Rectal smooth muscle tissue (tissue), 1 donor: ENCODE results near the gene MYCBP2.
"Not testable (repeated sequence)": the region's sequence is repeated elsewhere in the genome, so short reads cannot be mapped to it uniquely, and the experiment has no call there.

Source experiments
- H3K27ac ChIP-seq: one replicate; pipeline ENCODE4 v1.7.0; 2013; ENCODE audit warnings: low read depth, low read length, inconsistent platforms
- H3K27me3 ChIP-seq: one replicate; pipeline ENCODE4 v1.7.0; 2013; ENCODE audit warnings: low read length; ENCODE audit not compliant: control insufficient read depth, insufficient read depth
- H3K36me3 ChIP-seq: one replicate; pipeline ENCODE4 v1.7.0; 2013; ENCODE audit warnings: low read length; ENCODE audit not compliant: control insufficient read depth, insufficient read depth
- H3K4me1 ChIP-seq: one replicate; pipeline ENCODE4 v1.7.0; 2013; ENCODE audit warnings: low read length; ENCODE audit not compliant: control insufficient read depth, insufficient read depth
- H3K4me3 ChIP-seq: one replicate; pipeline ENCODE4 v1.7.0; 2013; ENCODE audit warnings: low read length
- H3K9ac ChIP-seq: one replicate; pipeline ENCODE4 v1.7.0; 2013; ENCODE audit warnings: low read length

MYCBP2 gene

DNA sequence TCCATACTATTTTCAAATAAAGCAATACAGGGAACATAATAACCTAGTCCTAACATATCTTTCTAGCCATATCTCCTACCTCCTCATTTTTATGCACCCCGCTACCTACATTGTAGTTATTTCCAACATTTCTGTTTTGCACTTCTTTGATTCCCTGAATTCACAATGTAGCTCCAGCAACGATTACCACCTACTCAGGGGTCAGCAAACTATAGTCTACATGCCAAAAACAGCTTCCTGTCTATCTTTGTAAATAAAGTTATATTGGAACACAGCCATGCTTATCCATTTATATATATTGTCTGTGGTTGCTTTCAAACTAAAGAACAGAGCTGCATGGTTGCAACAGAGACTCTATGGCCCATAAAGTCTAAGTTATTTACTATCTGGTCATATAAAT is 16.7 kb downstream of the MYCBP2 start:
- H3K27ac ChIP-seq, result no peak overlapping the region
- H3K27me3 ChIP-seq, result no peaks in the 10 kb centered on the region
- no peak overlapping the region for H3K9ac ChIP-seq
- H3K4me1 ChIP-seq, result peaks cover 18% of the 10 kb centered on the region
- no peak overlapping the region for H3K4me3 ChIP-seq
- H3K36me3 ChIP-seq, result no peaks in the 10 kb centered on the region

DNA sequence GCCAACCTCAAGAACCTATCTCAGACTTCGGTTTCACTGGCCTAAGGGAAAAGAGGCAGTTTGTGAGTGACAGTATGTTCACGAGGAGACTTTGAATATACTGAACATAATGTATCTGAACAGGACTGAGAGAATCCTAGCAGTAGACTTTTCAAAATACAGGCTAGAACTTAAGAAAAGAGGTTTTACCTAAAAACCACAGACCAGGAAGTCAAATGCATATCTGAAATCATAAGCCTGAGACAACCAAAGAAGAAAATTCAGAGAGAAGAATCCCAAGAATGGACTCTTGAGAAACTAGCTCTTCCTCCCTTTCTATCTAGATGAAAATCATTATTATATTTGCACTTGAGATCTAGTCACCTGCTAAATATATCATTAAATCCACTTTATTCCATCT is 17.6 kb downstream of the MYCBP2 start:
- Histone ChIP-seq H3K27me3 (no peaks in the 10 kb centered on the region), H3K9ac (no peak overlapping the region), H3K27ac (no peak overlapping the region), H3K36me3 (no peaks in the 10 kb centered on the region), H3K4me1 (peaks cover 18% of the 10 kb centered on the region), H3K4me3 (no peak overlapping the region)

DNA sequence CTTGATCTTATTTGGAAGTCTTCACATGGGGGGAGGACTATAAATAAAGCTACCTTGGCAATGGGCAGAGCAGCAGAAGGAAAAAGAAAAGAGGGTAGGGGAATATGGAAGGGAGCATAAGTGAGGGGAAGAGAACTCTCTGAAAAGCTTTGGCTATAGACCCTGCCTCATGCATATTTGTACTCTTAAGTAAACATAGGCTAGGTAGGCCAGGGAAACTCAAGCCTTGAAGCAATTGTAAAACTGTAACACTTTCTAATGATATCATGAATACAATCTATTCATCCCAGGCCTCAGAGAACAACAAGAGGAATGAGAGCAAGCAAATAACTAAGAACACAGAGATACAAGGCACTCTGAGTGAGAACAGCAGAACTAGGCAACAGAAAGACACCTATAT is 20.4 kb downstream of the MYCBP2 start:
- Histone ChIP-seq H3K4me3 (no peak overlapping the region), H3K4me1 (peaks cover 18% of the 10 kb centered on the region)

DNA sequence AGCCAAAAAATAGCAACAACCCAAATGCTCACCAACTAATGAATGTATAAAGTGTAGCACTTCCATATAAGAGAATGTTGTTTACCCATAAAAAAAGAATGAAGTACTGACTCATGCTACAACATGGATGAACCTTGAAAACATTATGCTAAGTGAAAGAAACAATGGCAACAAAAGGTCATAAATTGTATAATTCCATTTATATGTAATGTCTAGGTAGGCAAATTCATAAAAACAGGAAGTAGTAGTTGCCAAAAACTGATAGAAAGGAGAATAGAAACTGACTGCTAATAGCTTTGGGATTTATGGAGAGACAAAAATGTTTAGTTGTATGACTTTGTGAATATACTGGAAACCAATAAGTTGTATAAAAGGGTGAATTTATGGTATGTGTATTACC is 21.6 kb downstream of the MYCBP2 start:
- Histone ChIP-seq H3K27me3 (no peaks in the 10 kb centered on the region), H3K4me3 (no peak overlapping the region), H3K36me3 (no peaks in the 10 kb centered on the region), H3K27ac (no peak overlapping the region), H3K4me1 (peaks cover 10% of the 10 kb centered on the region), H3K9ac (no peak overlapping the region)

More for the DNA sequence above, 20.4 kb downstream of the MYCBP2 start:
- Histone ChIP-seq H3K27me3 (no peaks in the 10 kb centered on the region), H3K36me3 (no peaks in the 10 kb centered on the region), H3K27ac (no peak overlapping the region), H3K9ac (no peak overlapping the region)

DNA sequence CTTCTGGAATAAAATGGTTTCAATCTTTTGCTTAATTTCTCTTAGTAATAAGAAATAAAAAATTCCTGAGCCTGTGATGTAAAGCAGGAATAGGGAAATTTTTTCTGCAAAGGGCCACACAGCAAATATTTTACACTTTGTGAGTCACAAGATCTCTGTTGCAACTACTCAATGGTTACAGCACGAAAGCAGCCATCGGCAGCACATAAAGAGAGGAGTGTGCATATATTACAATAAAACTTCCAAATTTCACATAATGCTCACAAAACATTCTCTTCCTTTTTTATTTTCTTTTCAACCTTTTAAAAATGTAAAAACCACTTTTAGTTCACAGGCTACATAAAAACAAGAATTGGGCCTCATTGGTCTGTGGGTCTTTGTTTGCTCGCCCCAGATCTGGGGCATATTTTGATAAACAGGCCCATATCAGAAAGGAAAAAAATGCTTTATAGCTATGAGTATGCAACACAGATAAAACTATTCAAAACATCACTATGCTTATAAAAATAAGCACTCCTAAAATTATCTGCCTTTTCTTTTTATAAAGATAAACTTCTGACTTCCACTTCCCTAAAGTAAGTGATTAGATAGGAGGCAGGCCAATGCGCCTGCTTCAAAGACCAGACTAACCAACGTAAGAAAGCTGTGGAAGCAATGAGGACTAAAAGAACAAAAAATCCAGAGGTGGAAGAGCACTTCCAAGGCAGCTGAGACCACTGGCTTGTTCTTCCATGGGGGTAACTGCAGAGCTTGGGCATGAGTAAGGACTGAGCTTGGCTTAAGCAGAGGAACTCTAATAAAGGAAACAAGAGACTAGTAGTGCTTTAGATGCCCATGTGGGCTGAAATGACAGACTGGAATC is 26.5 kb downstream of the MYCBP2 start:
- Histone ChIP-seq H3K4me3 (no peak overlapping the region), H3K4me1 (peaks cover 7% of the 10 kb centered on the region), H3K27me3 (no peaks in the 10 kb centered on the region), H3K36me3 (no peaks in the 10 kb centered on the region), H3K27ac (no peak overlapping the region), H3K9ac (no peak overlapping the region)

DNA sequence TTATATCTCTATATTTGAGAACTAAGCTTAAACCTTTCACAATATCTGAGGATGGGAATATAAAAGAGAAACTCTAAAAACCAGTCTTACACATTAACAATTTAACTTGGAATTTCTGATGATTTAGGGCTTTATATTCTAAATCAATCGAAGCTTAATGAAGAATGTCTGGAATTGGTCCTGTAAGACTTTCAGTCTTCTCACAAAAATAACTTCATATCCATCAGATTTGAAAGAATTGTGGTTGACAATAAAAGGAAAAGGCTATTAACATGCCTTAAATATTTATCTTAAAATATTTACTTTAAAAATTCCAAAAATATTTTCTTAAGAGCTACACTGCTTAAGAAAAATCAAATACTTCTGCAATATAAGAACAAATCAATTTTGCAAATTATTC is 27.3 kb downstream of the MYCBP2 start:
- H3K9ac ChIP-seq, result no peak overlapping the region
- no peak overlapping the region for H3K4me3 ChIP-seq
- no peaks in the 10 kb centered on the region for H3K27me3 ChIP-seq
- H3K36me3 ChIP-seq, result no peaks in the 10 kb centered on the region
- H3K27ac ChIP-seq, result no peak overlapping the region
- H3K4me1 ChIP-seq, result peaks cover 7% of the 10 kb centered on the region

DNA sequence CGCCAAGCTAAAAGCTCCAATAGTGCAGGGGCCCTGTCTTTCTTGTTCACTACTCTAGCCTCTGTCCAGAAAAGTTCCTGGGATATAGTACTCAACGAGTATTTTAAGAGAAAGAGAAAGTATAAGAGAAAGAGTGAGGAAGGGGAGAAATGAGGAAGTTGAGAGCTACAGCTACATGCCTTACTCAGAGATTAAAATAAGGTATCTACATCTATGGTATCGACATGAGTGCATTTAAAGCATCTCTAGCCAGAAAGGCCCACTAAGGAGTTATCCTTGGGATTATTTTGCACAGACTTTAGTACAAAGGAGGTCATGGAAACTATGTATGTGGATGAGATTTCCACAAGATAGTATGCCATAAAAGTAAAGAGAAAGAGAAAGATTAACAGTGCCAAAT is 28.5 kb downstream of the MYCBP2 start:
- no peak overlapping the region for H3K9ac ChIP-seq
- no peak overlapping the region for H3K4me3 ChIP-seq
- H3K4me1 ChIP-seq, result peaks cover 7% of the 10 kb centered on the region
- no peaks in the 10 kb centered on the region for H3K36me3 ChIP-seq
- no peak overlapping the region for H3K27ac ChIP-seq
- no peaks in the 10 kb centered on the region for H3K27me3 ChIP-seq

DNA sequence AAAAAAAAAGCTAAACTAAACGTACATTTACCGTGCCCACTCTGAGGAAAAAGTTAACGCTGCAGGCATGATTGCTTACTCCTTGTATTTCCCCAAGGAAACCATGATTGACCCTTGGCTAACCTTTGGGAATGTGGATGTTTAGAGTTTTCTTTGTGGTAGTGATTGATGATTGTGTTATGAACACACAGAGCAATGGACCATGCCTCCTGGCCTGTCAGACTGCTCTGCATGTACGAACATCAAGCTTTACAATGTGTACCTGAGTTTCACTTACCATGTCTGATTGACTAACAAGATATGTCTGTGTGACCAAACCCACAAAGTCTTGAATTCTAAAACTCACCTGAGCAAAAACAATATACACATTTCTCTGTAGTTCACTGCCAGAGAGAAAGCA is 35.1 kb downstream of the MYCBP2 start:
- no peaks in the 10 kb centered on the region for H3K27me3 ChIP-seq
- no peak overlapping the region for H3K27ac ChIP-seq
- no peak overlapping the region for H3K4me3 ChIP-seq
- peaks cover 2% of the 10 kb centered on the region for H3K36me3 ChIP-seq
- no peak overlapping the region for H3K9ac ChIP-seq
- no peaks in the 10 kb centered on the region for H3K4me1 ChIP-seq

DNA sequence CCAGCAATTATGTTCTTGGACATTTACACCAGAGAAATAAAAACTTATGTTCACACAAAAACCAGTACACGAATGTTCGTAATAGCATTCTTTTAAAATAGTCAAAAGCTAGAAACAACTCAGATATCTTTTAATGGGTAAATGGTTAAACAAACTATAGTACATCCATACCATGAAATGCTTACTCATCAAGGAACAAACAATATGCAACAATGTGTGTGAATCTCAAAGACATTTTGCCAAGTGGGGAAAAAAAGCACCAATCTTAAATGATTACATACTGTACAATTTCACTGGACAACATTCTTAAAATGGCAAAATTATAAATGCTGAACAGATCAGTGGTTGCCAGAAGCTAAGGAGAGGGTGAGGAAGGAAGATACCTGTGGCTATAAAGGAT is 36.6 kb downstream of the MYCBP2 start:
- no peak overlapping the region for H3K9ac ChIP-seq
- H3K27me3 ChIP-seq, result no peaks in the 10 kb centered on the region
- H3K36me3 ChIP-seq, result peaks cover 2% of the 10 kb centered on the region
- H3K27ac ChIP-seq, result no peak overlapping the region
- no peaks in the 10 kb centered on the region for H3K4me1 ChIP-seq
- H3K4me3 ChIP-seq, result no peak overlapping the region

DNA sequence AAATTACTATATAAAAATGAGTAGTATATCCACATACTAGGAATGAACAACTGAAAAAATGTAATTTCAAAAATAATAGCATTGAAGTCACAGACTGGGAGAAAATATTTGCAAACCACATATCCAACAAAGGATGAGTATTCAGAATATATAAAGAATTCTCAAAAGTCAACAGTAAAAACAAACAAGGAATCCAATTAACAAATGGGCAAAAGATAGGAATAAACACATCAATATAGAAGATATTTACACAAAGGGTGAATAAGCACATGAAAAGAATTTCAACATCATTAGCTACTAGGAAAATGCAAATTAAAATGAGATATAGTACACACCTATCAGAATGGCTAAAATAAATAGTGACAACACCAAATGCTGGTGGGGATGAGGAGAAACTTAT is 37.0 kb downstream of the MYCBP2 start:
- Histone ChIP-seq H3K27me3 (no peaks in the 10 kb centered on the region), H3K9ac (no peak overlapping the region), H3K4me1 (no peaks in the 10 kb centered on the region), H3K27ac (no peak overlapping the region), H3K36me3 (peaks cover 2% of the 10 kb centered on the region), H3K4me3 (no peak overlapping the region)

DNA sequence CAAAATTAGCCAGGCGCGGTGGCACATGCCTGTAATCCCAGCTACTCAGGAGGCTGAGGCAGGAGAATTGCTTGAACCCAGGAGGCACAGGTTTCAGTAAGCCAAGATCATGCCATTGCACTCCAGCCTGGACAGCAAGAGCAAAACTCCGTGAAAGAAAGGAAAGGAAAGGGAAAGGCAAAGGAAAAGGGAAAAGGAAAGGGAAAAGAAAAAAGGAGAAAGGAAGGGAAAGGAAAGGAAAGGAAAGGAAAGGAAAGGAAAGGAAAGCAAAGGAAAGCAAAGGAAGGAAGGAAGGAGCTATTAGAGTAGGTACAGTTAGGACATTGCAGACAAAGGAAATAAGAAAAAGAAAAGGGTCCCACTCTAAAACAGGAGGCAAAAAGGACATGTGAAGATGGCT is 41.3 kb downstream of the MYCBP2 start:
- not testable (repeated sequence) for H3K9ac ChIP-seq, H3K4me3 ChIP-seq, H3K27ac ChIP-seq

DNA sequence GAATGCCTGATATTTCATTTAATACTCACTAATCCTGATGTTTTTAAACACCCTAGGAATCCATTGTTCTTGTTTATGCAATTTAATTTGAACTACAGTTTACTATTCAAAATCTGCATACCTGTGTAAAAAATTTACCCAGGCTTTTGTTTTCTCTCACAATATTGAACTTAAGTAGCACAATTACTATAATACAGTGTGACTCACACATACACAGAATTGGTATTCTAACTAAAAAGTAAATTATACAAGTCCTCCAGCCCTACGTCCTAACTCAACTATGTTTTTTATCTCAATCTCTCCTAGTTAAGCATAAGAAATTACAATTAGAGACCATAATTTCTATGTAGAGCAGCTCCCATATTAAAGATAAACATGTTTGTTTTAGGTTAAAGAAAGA is 41.8 kb downstream of the MYCBP2 start:
- Histone ChIP-seq H3K27me3 (no peaks in the 10 kb centered on the region), H3K9ac (no peak overlapping the region), H3K27ac (no peak overlapping the region), H3K4me3 (no peak overlapping the region), H3K4me1 (no peaks in the 10 kb centered on the region), H3K36me3 (no peaks in the 10 kb centered on the region)

More for the DNA sequence above, 41.3 kb downstream of the MYCBP2 start:
- H3K4me1 ChIP-seq, H3K36me3 ChIP-seq, H3K27me3 ChIP-seq: not testable (repeated sequence)

DNA sequence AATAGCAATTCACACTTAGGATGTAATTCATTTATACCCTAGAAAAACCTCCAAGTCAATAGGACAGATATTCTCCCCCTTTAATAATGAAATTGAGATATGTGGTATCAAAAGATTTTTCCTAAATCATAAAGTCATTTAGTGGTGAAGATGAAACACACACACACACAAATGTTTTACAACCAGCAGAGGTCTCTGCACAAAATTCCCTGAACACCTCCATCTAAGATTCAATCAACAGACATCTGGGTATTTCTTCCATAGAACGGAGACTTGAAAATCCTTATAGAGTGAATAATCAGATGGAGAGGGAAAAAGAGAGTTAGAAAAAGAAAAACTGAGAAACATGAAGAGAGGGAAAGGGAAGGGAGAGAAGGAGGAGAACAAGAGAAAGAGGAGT is 52.8 kb downstream of the MYCBP2 start:
- no peak overlapping the region for H3K9ac ChIP-seq
- H3K27ac ChIP-seq, result no peak overlapping the region
- no peak overlapping the region for H3K4me3 ChIP-seq
- H3K27me3 ChIP-seq, result no peaks in the 10 kb centered on the region
- H3K4me1 ChIP-seq, result no peaks in the 10 kb centered on the region
- H3K36me3 ChIP-seq, result peaks cover 5% of the 10 kb centered on the region
